CD14-positive monocyte (primary cell): ENCODE measurements around the gene CNNM4. TPM values are rescaled to one million over a fixed set of nuclear protein-coding genes. Genes with fewer than 3 reads are reported as not detected.

Source experiments
- DNase-seq, 3 donors: peaks; one replicate each; pipeline ENCODE4 v3.0.0-alpha.2; 2011 to 2022
- H2AFZ ChIP-seq: 2 replicates; pipeline ENCODE4 v1.6.0; 2012; ENCODE audit warnings: mild to moderate bottlenecking, low read depth, low read length, inconsistent platforms; ENCODE audit not compliant: insufficient read depth, poor library complexity, severe bottlenecking
- H3K27ac ChIP-seq, 2 donors: 1 replicate in 1 of 2; 2 replicates in 1 of 2; pipeline ENCODE4 v1.5.1; 2012 to 2013; ENCODE audit warnings: low read length in 2 of 2, control low read depth in 1 of 2, inconsistent platforms in 1 of 2, low read depth in 1 of 2, mild to moderate bottlenecking in 1 of 2
- H3K27me3 ChIP-seq, 2 donors: one replicate each; pipeline versions ENCODE4 v1.6.0 to v1.6.1; 2011 to 2013; ENCODE audit warnings: low read length in 2 of 2; ENCODE audit not compliant: control insufficient read depth in 2 of 2, insufficient read depth in 2 of 2
- H3K36me3 ChIP-seq, 2 donors: replicated peaks in 1 of 2; 1 replicate in 1 of 2; 2 replicates in 1 of 2; pipeline versions ENCODE4 v1.5.1 to v1.6.1; 2012 to 2013; ENCODE audit warnings: low read length in 2 of 2, control low read depth in 1 of 2, inconsistent platforms in 1 of 2, mild to moderate bottlenecking in 1 of 2; ENCODE audit not compliant: insufficient read depth in 2 of 2, control insufficient read depth in 1 of 2
- H3K4me1 ChIP-seq, 2 donors: 1 replicate in 1 of 2; 2 replicates in 1 of 2; pipeline versions ENCODE4 v1.5.1 to v1.6.1; 2012 to 2013; ENCODE audit warnings: low read length in 2 of 2, control low read depth in 1 of 2, inconsistent platforms in 1 of 2, mild to moderate bottlenecking in 1 of 2, moderate library complexity in 1 of 2; ENCODE audit not compliant: insufficient read depth in 2 of 2, control insufficient read depth in 1 of 2
- H3K4me2 ChIP-seq: replicated peaks from 2 replicates; pipeline ENCODE3; 2012; ENCODE audit warnings: low read length, moderate library complexity, mild to moderate bottlenecking; ENCODE audit not compliant: poor library complexity, severe bottlenecking; ENCODE audit errors: extremely low read depth
- H3K4me3 ChIP-seq, 3 experiments: fragments of 200-600 bp in 1 of 3; sonication (generic) in 1 of 3; replicated peaks in 1 of 3; 1 replicate in 2 of 3; 2 replicates in 1 of 3; pipeline ENCODE4 v1.5.1; 2011 to 2013; ENCODE audit warnings: low read length in 3 of 3, mild to moderate bottlenecking in 3 of 3, control low read depth in 2 of 3, low read depth in 2 of 3, inconsistent platforms in 1 of 3, moderate library complexity in 1 of 3
- H3K79me2 ChIP-seq: 2 replicates; pipeline ENCODE4 v1.6.0; 2012; ENCODE audit warnings: mild to moderate bottlenecking, control low read depth, inconsistent platforms, low read length, moderate library complexity; ENCODE audit not compliant: insufficient read depth
- H3K9ac ChIP-seq: 2 replicates; pipeline ENCODE4 v1.6.0; 2017; ENCODE audit warnings: low read length, mild to moderate bottlenecking; ENCODE audit not compliant: insufficient read depth, poor library complexity, severe bottlenecking
- H3K9me3 ChIP-seq, 2 donors: replicated peaks in 1 of 2; 1 replicate in 1 of 2; 2 replicates in 1 of 2; pipeline versions ENCODE4 v1.5.1 to v1.6.1; 2012 to 2013; ENCODE audit warnings: low read length in 2 of 2, control low read depth in 1 of 2; ENCODE audit not compliant: control insufficient read depth in 1 of 2, insufficient read depth in 1 of 2
- H4K20me1 ChIP-seq: 2 replicates; pipeline ENCODE4 v1.6.0; 2012; ENCODE audit warnings: mild to moderate bottlenecking, low read length, control low read depth, moderate library complexity; ENCODE audit not compliant: insufficient read depth
- H3K27ac Mint-ChIP-seq, 7 donors: one replicate each; pipeline ENCODE4 v1.8.0; 2020; ENCODE audit warnings: mild to moderate bottlenecking in 7 of 7, mixed read lengths in 7 of 7, moderate library complexity in 6 of 7, inconsistent platforms in 2 of 7
- H3K27me3 Mint-ChIP-seq, 3 donors: one replicate each; pipeline ENCODE4 v1.8.0; 2021 to 2022; ENCODE audit warnings: low read depth in 3 of 3, mild to moderate bottlenecking in 3 of 3, mixed read lengths in 3 of 3, moderate library complexity in 3 of 3, inconsistent platforms in 1 of 3
- H3K36me3 Mint-ChIP-seq, 2 donors: one replicate each; pipeline ENCODE4 v1.8.0; 2020; ENCODE audit warnings: mixed read lengths in 2 of 2, inconsistent platforms in 1 of 2, mild to moderate bottlenecking in 1 of 2
- H3K4me1 Mint-ChIP-seq: one replicate; pipeline ENCODE4 v1.8.0; 2020; ENCODE audit warnings: mild to moderate bottlenecking, mixed read lengths
- H3K4me3 Mint-ChIP-seq, 2 donors: one replicate each; pipeline ENCODE4 v1.8.0; 2020; ENCODE audit warnings: mild to moderate bottlenecking in 2 of 2, mixed read lengths in 2 of 2, moderate library complexity in 1 of 2
- H3K9me3 Mint-ChIP-seq, 7 donors: one replicate each; pipeline ENCODE4 v1.8.0; 2020 to 2022; ENCODE audit warnings: mixed read lengths in 7 of 7, mild to moderate bottlenecking in 6 of 7, moderate library complexity in 6 of 7, inconsistent platforms in 2 of 7
- CTCF ChIP-seq: fragments of 200-600 bp; IDR thresholded peaks from one replicate; pipeline ENCODE4 v1.8.0; 2022; ENCODE audit warnings: antibody characterized with exemption, mild to moderate bottlenecking
- WGBS: methylation state at CpG from one replicate; pipeline ENCODE4 v1.1.5; 2013; ENCODE audit warnings: missing lambda C conversion rate; ENCODE audit not compliant: insufficient coverage; 5-methylcytosine and 5-hydroxymethylcytosine counted together
- intact Hi-C, 2 donors: fragments of 100-400 bp; cut with micrococcal nuclease; formaldehyde crosslinking; loops; one replicate each; pipeline versions ENCODE4 v1.15.0 to v1.15.1; 2023
- polyA plus RNA-seq, 3 donors: library from polyadenylated mRNA; depleted of rRNA in 1 of 3; unstranded in 2 of 3; stranded (reverse) in 1 of 3; fragments of 300-500 nt in 2 of 3; fragments of >200 nt in 1 of 3; fragmentation: Illumina TruSeq in 2 of 3; gene quantifications; 1 replicate in 2 of 3; 2 replicates in 1 of 3; pipeline ENCODE4 v1.2.3, GENCODE V29; 2012 to 2021

CNNM4 gene
- polyA plus RNA-seq, 3 donors, result 2.3 to 8.3 (median 2.6) TPM

GRCh38 chr2:96788442-96789244 is 27.9 kb downstream of the CNNM4 start:
- Histone ChIP-seq H4K20me1 (no peaks in the 10 kb centered on the region), H3K9me3 (no peaks in the 10 kb centered on the region), H3K4me1 (no peaks in the 10 kb centered on the region), H3K4me2 (no peak overlapping the region), H3K36me3 (no peaks in the 10 kb centered on the region), H3K79me2 (no peaks in the 10 kb centered on the region), H3K4me3 (no peak overlapping the region), H3K27ac (no peak overlapping the region), H3K9ac (no peak overlapping the region), H3K27me3 (no peaks in the 10 kb centered on the region), H2AFZ (no peak overlapping the region)
- no peak for DNase-seq
- Mint-ChIP-seq H3K4me3 (no peak overlapping the region), H3K27ac (peak overlapping the region in 1 of 7 donors; percentile 61), H3K4me1 (no peaks in the 10 kb centered on the region), H3K36me3 (no peaks in the 10 kb centered on the region), H3K27me3 (peaks cover 0 to 4% (median 2%) of the 10 kb centered on the region in 3 donors), H3K9me3 (peaks cover 0 to 2% (median 0%) of the 10 kb centered on the region in 7 donors)
- intact Hi-C loops, result no loop called here
- WGBS, result 90% methylated on average over 16 of the region's 17 CpGs
- TF ChIP-seq CTCF, result no peak

- Histone ChIP-seq H3K4me1 (no peaks in the 10 kb centered on the region), H3K9ac (no peak overlapping the region), H3K27me3 (no peaks in the 10 kb centered on the region), H2AFZ (no peak overlapping the region), H3K27ac (no peak overlapping the region), H3K36me3 (no peaks in the 10 kb centered on the region), H3K9me3 (no peaks in the 10 kb centered on the region), H4K20me1 (no peaks in the 10 kb centered on the region), H3K4me3 (no peak overlapping the region), H3K4me2 (no peak overlapping the region), H3K79me2 (no peaks in the 10 kb centered on the region)
- Mint-ChIP-seq H3K4me3 (no peak overlapping the region), H3K27ac (peak overlapping the region in 2 of 7 donors; percentile 51 to 71), H3K4me1 (no peaks in the 10 kb centered on the region), H3K36me3 (no peaks in the 10 kb centered on the region), H3K27me3 (peaks cover 0 to 4% (median 2%) of the 10 kb centered on the region in 3 donors), H3K9me3 (peaks cover 0 to 2% (median 0%) of the 10 kb centered on the region in 7 donors)
- DNase-seq, result no peak
- WGBS, result 91% methylated on average over 6 of the region's 6 CpGs
- intact Hi-C loops, result no loop called here
- TF ChIP-seq CTCF, result no peak
Observed at GRCh38 chr2:96789245-96789617, 28.5 kb downstream of the CNNM4 start.
